Astrocyte (in vitro differentiated cells and primary cell): Measurements from ENCODE around the gene SLC45A2. TPM values are rescaled to one million over a fixed set of nuclear protein-coding genes. Genes with fewer than 3 reads are reported as not detected.

ENCODE experiments used
- DNase-seq: peaks from one replicate; pipeline ENCODE4 v3.0.0-alpha.2; 2010; ENCODE audit warnings: low read depth
- FAIRE-seq: peaks from 2 replicates; lab custom pipeline; 2011; peaks lifted over from hg19 to GRCh38; lab: Jason Lieb, UNC
- H2AFZ ChIP-seq: 2 replicates; pipeline ENCODE4 v1.6.0; 2012; ENCODE audit warnings: low read depth, low read length, inconsistent platforms
- H3K27ac ChIP-seq: 2 replicates; pipeline ENCODE4 v1.5.1; 2011; ENCODE audit warnings: low read depth, low read length, inconsistent platforms
- H3K27me3 ChIP-seq: 2 replicates; pipeline ENCODE4 v1.6.0; 2011; ENCODE audit warnings: low read length, inconsistent platforms; ENCODE audit not compliant: insufficient read depth
- H3K36me3 ChIP-seq: 2 replicates; pipeline ENCODE4 v1.5.1; 2011; ENCODE audit warnings: low read length, inconsistent platforms; ENCODE audit not compliant: insufficient read depth
- H3K4me1 ChIP-seq: 2 replicates; pipeline ENCODE4 v1.5.1; 2011; ENCODE audit warnings: low read length, inconsistent platforms; ENCODE audit not compliant: insufficient read depth
- H3K4me2 ChIP-seq: 2 replicates; pipeline ENCODE4 v1.6.0; 2012; ENCODE audit warnings: low read length, inconsistent platforms
- H3K4me3 ChIP-seq: 2 replicates; pipeline ENCODE4 v1.5.1; 2011; ENCODE audit warnings: low read depth, mild to moderate bottlenecking, low read length, inconsistent platforms; ENCODE audit not compliant: insufficient read depth
- H3K79me2 ChIP-seq: 2 replicates; pipeline ENCODE4 v1.6.0; 2012; ENCODE audit warnings: mild to moderate bottlenecking, low read length, inconsistent platforms; ENCODE audit not compliant: insufficient read depth
- H3K9ac ChIP-seq: 2 replicates; pipeline ENCODE4 v1.6.0; 2012; ENCODE audit warnings: mild to moderate bottlenecking, low read length, inconsistent platforms
- H3K9me3 ChIP-seq: 2 replicates; pipeline ENCODE4 v1.5.1; 2012; ENCODE audit warnings: low read depth, mild to moderate bottlenecking, low read length, inconsistent platforms; ENCODE audit not compliant: insufficient read depth
- H4K20me1 ChIP-seq: 2 replicates; pipeline ENCODE4 v1.6.0; 2012; ENCODE audit warnings: low read length, inconsistent platforms; ENCODE audit not compliant: insufficient read depth
- H3K27ac Mint-ChIP-seq: one replicate; pipeline ENCODE4 v1.8.0; 2021; ENCODE audit warnings: mild to moderate bottlenecking, mixed read lengths; ENCODE audit not compliant: unreplicated experiment
- H3K27me3 Mint-ChIP-seq: one replicate; pipeline ENCODE4 v1.8.0; 2021; ENCODE audit warnings: low read depth, mixed read lengths; ENCODE audit not compliant: unreplicated experiment
- H3K36me3 Mint-ChIP-seq: one replicate; pipeline ENCODE4 v1.8.0; 2021; ENCODE audit warnings: low read depth, mixed read lengths; ENCODE audit not compliant: unreplicated experiment
- H3K4me1 Mint-ChIP-seq: one replicate; pipeline ENCODE4 v1.8.0; 2021; ENCODE audit warnings: low read depth, mixed read lengths; ENCODE audit not compliant: unreplicated experiment
- H3K4me3 Mint-ChIP-seq: one replicate; pipeline ENCODE4 v1.8.0; 2021; ENCODE audit warnings: mild to moderate bottlenecking, moderate library complexity, mixed read lengths; ENCODE audit not compliant: unreplicated experiment
- H3K9me3 Mint-ChIP-seq: one replicate; pipeline ENCODE4 v1.8.0; 2021; ENCODE audit warnings: mild to moderate bottlenecking, mixed read lengths; ENCODE audit not compliant: unreplicated experiment
- EZH2 ChIP-seq: IDR thresholded peaks from 2 replicates; pipeline ENCODE4 v1.6.1; 2012; ENCODE audit warnings: mild to moderate bottlenecking, low read length, inconsistent platforms; ENCODE audit not compliant: insufficient read depth
- total RNA-seq: library from RNA; stranded (reverse); gene quantifications from 2 replicates; pipeline ENCODE4 v1.2.1, GENCODE V29; 2021
- TF ChIP-seq, protein P1 (sequence below): IDR thresholded peaks from 2 replicates; pipeline ENCODE4 v1.5.1; 2011; ENCODE audit warnings: low read depth, mild to moderate bottlenecking, inconsistent platforms, low read length, moderate library complexity; ENCODE audit not compliant: insufficient read depth

SLC45A2 gene
- total RNA-seq, 1 donor from 2014 or later, result 0.98 TPM

DNA sequence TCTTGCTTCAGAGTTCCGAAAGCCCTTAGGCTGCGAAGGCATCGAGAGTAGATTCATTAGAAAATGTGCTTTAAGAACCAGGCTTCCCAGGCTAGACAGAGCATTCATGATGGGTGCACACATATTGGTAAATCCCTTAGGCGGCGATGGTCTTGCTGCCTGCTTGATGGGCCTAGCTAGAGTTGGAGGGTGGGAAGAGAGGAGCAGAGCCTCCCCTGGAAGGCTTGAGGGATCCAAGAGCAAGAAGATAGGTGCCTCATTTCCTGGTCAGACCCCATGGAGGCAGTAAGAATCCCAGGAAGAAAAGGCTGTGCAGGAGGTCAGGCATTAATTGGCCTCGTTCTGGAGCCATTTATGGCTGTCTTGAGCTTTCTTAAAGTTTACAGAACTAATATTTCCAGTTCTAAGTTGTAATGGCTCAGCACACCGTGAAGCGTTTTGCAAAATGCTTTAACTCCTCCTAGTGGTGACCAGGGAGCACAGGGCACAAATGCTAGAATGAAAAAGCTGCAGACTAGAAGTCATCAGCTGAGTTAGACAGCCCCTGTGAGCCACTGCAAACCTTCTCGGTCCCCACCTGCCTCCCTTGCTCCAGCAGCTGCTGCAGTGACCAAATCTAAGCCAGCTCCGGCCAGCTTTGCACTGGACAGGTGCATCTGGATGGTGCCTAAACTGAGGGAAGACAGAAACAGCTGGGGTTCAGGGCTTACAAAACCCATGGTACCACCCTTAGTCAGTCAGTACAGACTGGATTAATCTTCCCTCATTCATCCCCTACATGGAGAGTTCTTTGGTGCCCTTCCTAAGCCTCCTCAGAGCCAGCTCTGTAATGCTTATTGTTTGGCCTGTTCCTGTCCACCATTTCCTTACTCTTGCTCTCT lies 14.7 kb downstream of the SLC45A2 start:
- no peak overlapping the region for H3K4me3 ChIP-seq
- no peaks in the 10 kb centered on the region for H3K36me3 Mint-ChIP-seq
- no peaks in the 10 kb centered on the region for H3K9me3 Mint-ChIP-seq
- H3K27me3 Mint-ChIP-seq, result peaks cover 4% of the 10 kb centered on the region
- peaks cover 2% of the 10 kb centered on the region for H3K4me1 Mint-ChIP-seq
- no peak overlapping the region for H3K27ac Mint-ChIP-seq
- no peak overlapping the region for H3K9ac ChIP-seq
- FAIRE-seq (no peak), DNase-seq (peak; percentile 32)
- no peaks in the 10 kb centered on the region for H3K79me2 ChIP-seq
- no peak overlapping the region for H3K4me2 ChIP-seq
- no peaks in the 10 kb centered on the region for H3K36me3 ChIP-seq
- H3K4me3 Mint-ChIP-seq, result no peak overlapping the region
- H4K20me1 ChIP-seq, result no peaks in the 10 kb centered on the region
- H2AFZ ChIP-seq, result peak overlapping the region; percentile 60
- no peaks in the 10 kb centered on the region for H3K4me1 ChIP-seq
- H3K9me3 ChIP-seq, result no peaks in the 10 kb centered on the region
- no peak overlapping the region for H3K27ac ChIP-seq
- no peak for TF ChIP-seq EZH2
- TF ChIP-seq, protein P1, sequence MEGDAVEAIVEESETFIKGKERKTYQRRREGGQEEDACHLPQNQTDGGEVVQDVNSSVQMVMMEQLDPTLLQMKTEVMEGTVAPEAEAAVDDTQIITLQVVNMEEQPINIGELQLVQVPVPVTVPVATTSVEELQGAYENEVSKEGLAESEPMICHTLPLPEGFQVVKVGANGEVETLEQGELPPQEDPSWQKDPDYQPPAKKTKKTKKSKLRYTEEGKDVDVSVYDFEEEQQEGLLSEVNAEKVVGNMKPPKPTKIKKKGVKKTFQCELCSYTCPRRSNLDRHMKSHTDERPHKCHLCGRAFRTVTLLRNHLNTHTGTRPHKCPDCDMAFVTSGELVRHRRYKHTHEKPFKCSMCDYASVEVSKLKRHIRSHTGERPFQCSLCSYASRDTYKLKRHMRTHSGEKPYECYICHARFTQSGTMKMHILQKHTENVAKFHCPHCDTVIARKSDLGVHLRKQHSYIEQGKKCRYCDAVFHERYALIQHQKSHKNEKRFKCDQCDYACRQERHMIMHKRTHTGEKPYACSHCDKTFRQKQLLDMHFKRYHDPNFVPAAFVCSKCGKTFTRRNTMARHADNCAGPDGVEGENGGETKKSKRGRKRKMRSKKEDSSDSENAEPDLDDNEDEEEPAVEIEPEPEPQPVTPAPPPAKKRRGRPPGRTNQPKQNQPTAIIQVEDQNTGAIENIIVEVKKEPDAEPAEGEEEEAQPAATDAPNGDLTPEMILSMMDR, result peak; percentile 96
- no peaks in the 10 kb centered on the region for H3K27me3 ChIP-seq

DNA sequence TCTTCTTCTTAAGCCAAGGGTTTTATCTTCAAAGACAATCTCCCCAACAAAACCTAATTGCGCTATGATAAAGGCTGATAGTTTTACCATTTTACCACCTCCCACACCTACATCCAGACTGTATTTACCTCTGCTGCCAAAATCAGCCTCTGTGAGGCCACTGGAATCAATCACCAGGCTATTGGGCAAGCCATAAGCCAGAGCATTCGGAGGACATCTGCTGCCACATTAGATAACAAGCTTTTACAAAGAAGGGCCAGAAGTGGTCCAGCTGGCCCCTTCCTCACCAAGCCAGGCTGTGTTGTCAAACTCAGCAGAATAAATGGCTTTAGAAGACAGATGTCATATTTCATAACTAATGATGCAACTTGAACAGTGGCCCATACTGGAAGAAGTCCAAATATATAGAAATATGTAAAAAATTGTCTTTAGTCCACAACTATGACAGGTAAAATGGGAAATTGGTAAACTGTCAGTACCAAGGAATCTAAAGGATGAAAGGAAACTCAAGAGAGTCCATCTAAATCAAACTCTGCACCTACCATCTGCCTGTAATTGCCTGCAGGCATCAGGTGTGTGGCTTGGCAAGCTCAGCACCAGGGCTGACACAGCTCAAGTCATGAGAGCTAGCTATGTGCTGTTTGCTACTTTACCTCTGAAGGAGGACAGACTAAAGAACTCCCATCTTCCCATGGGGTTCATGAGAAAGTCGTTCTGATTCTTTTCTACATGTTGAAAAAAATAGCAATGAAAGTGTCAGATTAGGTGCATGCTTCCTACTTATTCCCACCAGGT lies 16.1 kb downstream of the SLC45A2 start:
- no peak for DNase-seq
- no peak overlapping the region for H3K4me3 ChIP-seq
- no peaks in the 10 kb centered on the region for H3K79me2 ChIP-seq
- H3K27me3 Mint-ChIP-seq, result peaks cover 6% of the 10 kb centered on the region
- no peak overlapping the region for H3K4me3 Mint-ChIP-seq
- no peaks in the 10 kb centered on the region for H3K9me3 ChIP-seq
- no peak overlapping the region for H2AFZ ChIP-seq
- no peaks in the 10 kb centered on the region for H3K36me3 ChIP-seq
- no peak overlapping the region for H3K4me2 ChIP-seq
- no peak overlapping the region for H3K27ac ChIP-seq
- no peaks in the 10 kb centered on the region for H4K20me1 ChIP-seq
- no peaks in the 10 kb centered on the region for H3K9me3 Mint-ChIP-seq
- no peak for FAIRE-seq
- TF ChIP-seq, protein P1, result no peak
- no peak for TF ChIP-seq EZH2
- no peaks in the 10 kb centered on the region for H3K4me1 ChIP-seq
- no peaks in the 10 kb centered on the region for H3K36me3 Mint-ChIP-seq
- no peak overlapping the region for H3K27ac Mint-ChIP-seq
- peaks cover 2% of the 10 kb centered on the region for H3K4me1 Mint-ChIP-seq
- H3K27me3 ChIP-seq, result no peaks in the 10 kb centered on the region
- no peak overlapping the region for H3K9ac ChIP-seq
